H1 (cell line): ENCODE data around the gene SLC24A3. TPM values are rescaled to one million over a fixed set of nuclear protein-coding genes. Genes with fewer than 3 reads are reported as not detected.

Experiments
- CTCF ChIA-PET: fragments of 300-600 bp; sonication (Branson Sonifier 250); formaldehyde crosslinking; loops from one replicate; lab custom pipeline; 2021; ENCODE audit not compliant: partially characterized antibody; lab: Charles Lee
- POLR2A ChIA-PET: fragments of 300-600 bp; sonication (Branson Sonifier 250); formaldehyde crosslinking; loops from one replicate; lab custom pipeline; 2021; ENCODE audit warnings: inconsistent platforms; ENCODE audit not compliant: partially characterized antibody; lab: Charles Lee
- DNase-seq, 2 experiments: peaks; one replicate each; pipeline versions ENCODE4 v3.0.0 to v3.0.0-alpha.2; 2010 to 2022; ENCODE audit warnings: low spot score in 2 of 2, low read depth in 1 of 2, mixed read lengths in 1 of 2
- FAIRE-seq: peaks from 2 replicates; lab custom pipeline; 2011; peaks lifted over from hg19 to GRCh38; lab: Jason Lieb, UNC
- H2AFZ ChIP-seq: 2 replicates; pipeline ENCODE4 v1.8.1; 2012; ENCODE audit warnings: low read length, inconsistent platforms
- H2AK5ac ChIP-seq: 2 replicates; pipeline ENCODE4 v1.6.1; 2013; ENCODE audit warnings: low read depth, low read length
- H2BK120ac ChIP-seq: replicated peaks from 2 replicates; pipeline ENCODE3; 2013; ENCODE audit warnings: low read depth, low read length, inconsistent platforms
- H2BK12ac ChIP-seq: 2 replicates; pipeline ENCODE4 v1.6.1; 2013; ENCODE audit warnings: low read depth, low read length
- H2BK15ac ChIP-seq: 2 replicates; pipeline ENCODE4 v1.6.1; 2013; ENCODE audit warnings: low read length
- H2BK20ac ChIP-seq: 2 replicates; pipeline ENCODE4 v1.6.1; 2013; ENCODE audit warnings: low read length
- H2BK5ac ChIP-seq: 2 replicates; pipeline ENCODE4 v1.6.1; 2013; ENCODE audit warnings: low read depth, low read length
- H3K14ac ChIP-seq: 2 replicates; pipeline ENCODE4 v1.6.1; 2013; ENCODE audit warnings: inconsistent platforms; ENCODE audit not compliant: insufficient read length
- H3K18ac ChIP-seq: 2 replicates; pipeline ENCODE4 v1.6.1; 2013; ENCODE audit warnings: low read length; ENCODE audit errors: extremely low read depth
- H3K23ac ChIP-seq: 2 replicates; pipeline ENCODE4 v1.6.1; 2013; ENCODE audit warnings: inconsistent platforms; ENCODE audit not compliant: insufficient read length
- H3K23me2 ChIP-seq: 2 replicates; pipeline ENCODE4 v1.6.1; 2013; ENCODE audit warnings: low read depth, low read length
- H3K27ac ChIP-seq: 2 replicates; pipeline ENCODE4 v1.6.1; 2011; ENCODE audit warnings: low read depth, low read length, inconsistent platforms
- H3K27me3 ChIP-seq, 4 experiments: replicated peaks in 1 of 4; 1 replicate in 1 of 4; 2 replicates in 3 of 4; pipeline versions ENCODE4 v1.6.1 to v1.8.1; 2011 to 2013; ENCODE audit warnings: low read length in 3 of 4, mild to moderate bottlenecking in 3 of 4, inconsistent platforms in 2 of 4, mixed read lengths in 2 of 4, moderate library complexity in 1 of 4; ENCODE audit not compliant: control insufficient read depth in 3 of 4, insufficient read depth in 3 of 4; ENCODE audit errors: extremely low read depth in 1 of 4
- H3K36me3 ChIP-seq, 4 experiments: 2 replicates each; pipeline versions ENCODE4 v1.6.1 to v1.8.1; 2011 to 2013; ENCODE audit warnings: mild to moderate bottlenecking in 4 of 4, low read length in 3 of 4, moderate library complexity in 2 of 4, control low read depth in 1 of 4, inconsistent platforms in 1 of 4; ENCODE audit not compliant: insufficient read depth in 4 of 4, control insufficient read depth in 2 of 4
- H3K4ac ChIP-seq: replicated peaks from 2 replicates; pipeline ENCODE3; 2013; ENCODE audit warnings: low read length, low read depth, mixed read lengths, inconsistent platforms; ENCODE audit not compliant: insufficient read length
- H3K4me1 ChIP-seq, 4 experiments: replicated peaks in 1 of 4; 1 replicate in 1 of 4; 2 replicates in 3 of 4; pipeline versions ENCODE4 v1.6.1 to v1.8.1; 2011 to 2013; ENCODE audit warnings: low read length in 3 of 4, inconsistent platforms in 2 of 4, mixed read lengths in 1 of 4; ENCODE audit not compliant: insufficient read depth in 4 of 4, control insufficient read depth in 3 of 4
- H3K4me2 ChIP-seq, 2 experiments: 2 replicates each; pipeline versions ENCODE4 v1.6.1 to v1.8.1; 2011 to 2013; ENCODE audit warnings: low read depth in 2 of 2, low read length in 2 of 2, control low read depth in 1 of 2, inconsistent platforms in 1 of 2, mild to moderate bottlenecking in 1 of 2; ENCODE audit not compliant: insufficient read depth in 1 of 2
- H3K4me3 ChIP-seq, 4 experiments: fragments of 200-600, 300-600 bp in 1 of 4; sonication (generic), shearing (Covaris generic), sonication (Bioruptor Twin) in 1 of 4; 2 replicates each; pipeline versions ENCODE4 v1.5.1 to v1.8.1; 2011 to 2016; ENCODE audit warnings: low read length in 4 of 4, low read depth in 3 of 4, control low read depth in 2 of 4, inconsistent platforms in 2 of 4, mild to moderate bottlenecking in 2 of 4, mixed read lengths in 1 of 4, moderate library complexity in 1 of 4; ENCODE audit not compliant: insufficient read depth in 2 of 4; ENCODE audit errors: extremely low read depth in 1 of 4
- H3K56ac ChIP-seq: replicated peaks from 2 replicates; pipeline ENCODE3; 2013; ENCODE audit warnings: low read depth, mild to moderate bottlenecking, mixed read lengths, low read length, inconsistent platforms; ENCODE audit not compliant: insufficient read length
- H3K79me1 ChIP-seq: 2 replicates; pipeline ENCODE4 v1.6.1; 2013; ENCODE audit warnings: low read depth, low read length, control low read depth
- H3K79me2 ChIP-seq, 2 experiments: 2 replicates each; pipeline versions ENCODE4 v1.6.1 to v1.8.1; 2012 to 2013; ENCODE audit warnings: low read length in 2 of 2, mild to moderate bottlenecking in 2 of 2, inconsistent platforms in 1 of 2; ENCODE audit not compliant: insufficient read depth in 2 of 2, control insufficient read depth in 1 of 2
- H3K9ac ChIP-seq, 4 experiments: replicated peaks in 1 of 4; 1 replicate in 1 of 4; 2 replicates in 3 of 4; pipeline versions ENCODE4 v1.6.1 to v1.8.1; 2011 to 2013; ENCODE audit warnings: low read depth in 3 of 4, low read length in 3 of 4, control low read depth in 2 of 4, mild to moderate bottlenecking in 2 of 4, moderate library complexity in 2 of 4, inconsistent platforms in 1 of 4; ENCODE audit errors: extremely low read depth in 1 of 4
- H3K9me3 ChIP-seq, 2 experiments: 2 replicates each; pipeline versions ENCODE4 v1.6.1 to v1.8.1; 2012 to 2013; ENCODE audit warnings: mild to moderate bottlenecking in 2 of 2, moderate library complexity in 2 of 2, control low read depth in 1 of 2, inconsistent platforms in 1 of 2, low read depth in 1 of 2, low read length in 1 of 2, mixed read lengths in 1 of 2; ENCODE audit not compliant: insufficient read depth in 2 of 2
- H4K20me1 ChIP-seq, 2 experiments: replicated peaks in 1 of 2; 2 replicates each; pipeline versions ENCODE3 to v1.8.1; 2011 to 2013; ENCODE audit warnings: inconsistent platforms in 2 of 2, low read length in 2 of 2, mild to moderate bottlenecking in 1 of 2; ENCODE audit not compliant: insufficient read depth in 2 of 2, control insufficient read depth in 1 of 2
- H4K5ac ChIP-seq: 2 replicates; pipeline ENCODE4 v1.6.1; 2013; ENCODE audit warnings: low read length, low read depth, mixed read lengths, inconsistent platforms; ENCODE audit not compliant: insufficient read length
- H4K8ac ChIP-seq: 2 replicates; pipeline ENCODE4 v1.8.0; 2013; ENCODE audit warnings: mild to moderate bottlenecking, moderate library complexity, low read length, inconsistent platforms; ENCODE audit not compliant: insufficient read depth; ENCODE audit errors: extremely low read depth
- H4K91ac ChIP-seq: replicated peaks from 2 replicates; pipeline ENCODE3; 2013; ENCODE audit warnings: low read length, mixed read lengths, inconsistent platforms; ENCODE audit not compliant: insufficient read length
- CBX5 ChIP-seq: fragments of 300-800, 300-1000 bp; sonication (generic); IDR thresholded peaks from 2 replicates; pipeline ENCODE4 v1.7.1; 2016; ENCODE audit warnings: antibody characterized with exemption, low read length, low read depth
- CHD1 ChIP-seq: IDR thresholded peaks from 2 replicates; pipeline ENCODE4 v1.6.1; 2012; ENCODE audit warnings: low read depth, low read length, improper control_type of control experiment
- CTBP2 ChIP-seq: IDR thresholded peaks from 2 replicates; pipeline ENCODE4 v1.7.0; 2011; ENCODE audit warnings: borderline replicate concordance, mild to moderate bottlenecking, moderate library complexity, mixed read lengths, low read length; ENCODE audit not compliant: insufficient read depth, insufficient read length
- FOSL1 ChIP-seq: IDR thresholded peaks from 2 replicates; pipeline ENCODE4 v1.6.1; 2011; ENCODE audit warnings: mild to moderate bottlenecking, low read depth, low read length, moderate library complexity; ENCODE audit not compliant: insufficient read depth
- POLR2AphosphoS5 ChIP-seq: IDR thresholded peaks from 2 replicates; pipeline ENCODE4 v1.6.1; 2011; ENCODE audit warnings: low read depth, low read length
- RAD21 ChIP-seq, 2 experiments: IDR thresholded peaks in 1 of 2; conservative IDR thresholded peaks in 1 of 2; 2 replicates each; pipeline ENCODE4 v1.6.1; 2011; ENCODE audit warnings: low read depth in 2 of 2, low read length in 2 of 2, improper control_type of control experiment in 1 of 2, inconsistent platforms in 1 of 2, mild to moderate bottlenecking in 1 of 2, moderate library complexity in 1 of 2
- SUZ12 ChIP-seq: fragments of 200-600 bp; sonication (generic); IDR thresholded peaks from 2 replicates; pipeline ENCODE4 v1.6.1; 2012; ENCODE audit warnings: mild to moderate bottlenecking, inconsistent platforms, low read length, moderate library complexity, mixed read lengths
- TCF12 ChIP-seq: IDR thresholded peaks from 2 replicates; pipeline ENCODE4 v1.6.1; 2011; ENCODE audit warnings: low read depth, mild to moderate bottlenecking, low read length
- TEAD4 ChIP-seq: IDR thresholded peaks from 2 replicates; pipeline ENCODE4 v1.6.1; 2012; ENCODE audit warnings: low read depth, low read length, inconsistent platforms, mixed read lengths
- USF2 ChIP-seq: IDR thresholded peaks from 2 replicates; pipeline ENCODE4 v1.6.1; 2011; ENCODE audit warnings: low read length, improper control_type of control experiment
- WGBS, 2 experiments: shearing (Covaris generic) in 1 of 2; methylation state at CpG; one replicate each; pipeline versions ENCODE4 v1.1.6 to v1.1.7; 2013 to 2015; ENCODE audit warnings: low lambda C conversion rate in 2 of 2, mixed read lengths in 2 of 2, inconsistent platforms in 1 of 2, low coverage in 1 of 2, missing lambda C conversion rate in 1 of 2; ENCODE audit not compliant: insufficient replicate concordance in 2 of 2, insufficient coverage in 1 of 2, insufficient read length in 1 of 2; ENCODE audit errors: extremely low coverage in 1 of 2, missing lambda C conversion rate in 1 of 2; 5-methylcytosine and 5-hydroxymethylcytosine counted together
- polyA plus RNA-seq, 7 experiments: library from polyadenylated mRNA; depleted of rRNA in 3 of 7; stranded (reverse) in 5 of 7; unstranded in 2 of 7; fragments of >200 nt in 5 of 7; fragments of 200-250 nt in 2 of 7; gene quantifications; 1 replicate in 5 of 7; 2 replicates in 1 of 7; 4 replicates in 1 of 7; pipeline versions ENCODE4 v1.2.1 to v1.2.3, GENCODE V29; 2011 to 2013; ENCODE audit warnings: missing spikeins in 2 of 7, mixed read lengths in 2 of 7
- total RNA-seq: library from RNA; stranded (reverse); fragmentation: NEBNext Ultra II Directional; extraction: Animal tissue kit (Norgen Biotek cat#: 25700); gene quantifications from 2 replicates; pipeline ENCODE4 v1.2.1, GENCODE V29; 2021

The SLC24A3 gene
- total and polyA plus RNA-seq, 2 of the 8 experiments (the other 6 are each of a cell fraction or from before 2014, with no cell fraction given), result 4.5 to 6.3 TPM

GRCh38 chr20:19682249-19682648, 469.8 kb downstream of the SLC24A3 start:
- POLR2A ChIA-PET, result no interaction called here
- no peak overlapping the region for H3K4ac ChIP-seq
- no peak overlapping the region for H3K4me2 ChIP-seq
- no peak overlapping the region for H4K8ac ChIP-seq
- no peak overlapping the region for H3K23ac ChIP-seq
- H3K36me3 ChIP-seq, result peaks cover 0 to 10% (median 0%) of the 10 kb centered on the region in 4 experiments; a peak in 2 of 8 replicates
- no peak overlapping the region for H3K9ac ChIP-seq
- no peaks in the 10 kb centered on the region for H3K79me1 ChIP-seq
- peaks cover 2% of the 10 kb centered on the region; the same call in 1 of the 2 replicates for H3K23me2 ChIP-seq
- no peak overlapping the region for H2AK5ac ChIP-seq
- no peak overlapping the region for H2BK15ac ChIP-seq
- H3K56ac ChIP-seq, result no peak overlapping the region
- no peak overlapping the region for H2BK12ac ChIP-seq
- TF ChIP-seq RAD21 (IDR thresholded peaks at IDR 0.05 in 1 of 2, conservative IDR thresholded peaks at IDR 0.05 in 1 of 2; ENCODE audit: low read depth in 2 of 2, low read length in 2 of 2) (no peak), TCF12 (no peak), CBX5 (no peak), SUZ12 (no peak), TEAD4 (no peak), USF2 (no peak), CTBP2 (no peak), CHD1 (no peak), FOSL1 (no peak), POLR2AphosphoS5 (no peak)
- TF ChIP-seq, all 59 proteins: peak for 0
- no peaks in the 10 kb centered on the region for H3K27me3 ChIP-seq
- no peaks in the 10 kb centered on the region for H4K20me1 ChIP-seq
- H2BK20ac ChIP-seq, result no peak overlapping the region
- WGBS, 2 experiments, result 76% methylated on average over 2 of the region's 2 CpGs; no CpG with 5 or more reads in 1 of the 2 experiments
- no peaks in the 10 kb centered on the region for H3K4me1 ChIP-seq
- FAIRE-seq (no peak), DNase-seq (no peak)
- no peaks in the 10 kb centered on the region for H3K79me2 ChIP-seq
- no peak overlapping the region for H3K27ac ChIP-seq
- no peak overlapping the region for H2BK120ac ChIP-seq
- no peak overlapping the region for H2BK5ac ChIP-seq
- H4K91ac ChIP-seq, result no peak overlapping the region
- H3K14ac ChIP-seq, result no peak overlapping the region
- no peak overlapping the region for H3K18ac ChIP-seq
- H3K4me3 ChIP-seq, result no peak overlapping the region
- no peak overlapping the region for H2AFZ ChIP-seq
- no peak overlapping the region for H4K5ac ChIP-seq
- H3K9me3 ChIP-seq, result peaks cover 6 to 38% of the 10 kb centered on the region in 2 experiments
- CTCF ChIA-PET, result interaction anchor here (0.7 to 2.0 kb wide), 3 partner anchors 10 to 22 kb away, joined by 3 to 5 read pairs (median 4); no protein-coding TSS in a partner anchor
